Raji (cell line): ENCODE measurements around the gene AHNAK.

Experiments
- POLR2A ChIP-seq: IDR thresholded peaks from 2 replicates; pipeline ENCODE4 v1.6.1; 2011; ENCODE audit warnings: low read depth, low read length, control low read depth; ENCODE audit not compliant: insufficient read depth

Gene AHNAK

DNA sequence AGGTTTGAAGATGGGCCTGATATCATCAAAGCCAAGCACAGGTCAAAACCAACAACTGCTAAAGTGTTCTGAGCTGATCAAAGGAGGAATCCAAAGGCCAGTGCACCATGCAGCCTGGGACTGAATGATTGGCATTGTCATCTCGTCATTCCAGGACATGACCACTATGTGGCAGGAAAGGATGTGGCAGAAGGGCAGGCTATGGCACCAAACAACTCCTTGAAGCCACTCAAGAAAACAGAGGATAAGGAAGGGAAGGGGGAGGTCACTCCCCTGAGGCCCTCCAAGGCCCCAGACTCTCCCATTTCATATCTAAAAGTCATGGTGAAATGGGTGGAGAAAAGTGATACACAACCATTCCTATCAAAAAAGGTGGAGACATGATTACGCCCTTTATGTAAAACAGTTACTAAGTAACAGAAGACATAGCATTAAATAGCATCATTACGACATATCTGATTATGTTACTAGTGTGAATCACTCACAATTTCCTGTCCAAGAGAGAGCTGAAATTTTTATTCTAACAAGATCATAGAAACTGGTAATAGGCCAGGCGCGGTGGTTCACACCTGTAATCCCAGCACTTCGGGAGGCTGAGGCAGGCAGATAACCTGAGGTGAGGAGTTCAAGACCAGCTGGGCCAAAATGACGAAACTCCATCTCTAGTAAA lies 49.3 kb downstream of the AHNAK start:
- no peak for TF ChIP-seq POLR2A

DNA sequence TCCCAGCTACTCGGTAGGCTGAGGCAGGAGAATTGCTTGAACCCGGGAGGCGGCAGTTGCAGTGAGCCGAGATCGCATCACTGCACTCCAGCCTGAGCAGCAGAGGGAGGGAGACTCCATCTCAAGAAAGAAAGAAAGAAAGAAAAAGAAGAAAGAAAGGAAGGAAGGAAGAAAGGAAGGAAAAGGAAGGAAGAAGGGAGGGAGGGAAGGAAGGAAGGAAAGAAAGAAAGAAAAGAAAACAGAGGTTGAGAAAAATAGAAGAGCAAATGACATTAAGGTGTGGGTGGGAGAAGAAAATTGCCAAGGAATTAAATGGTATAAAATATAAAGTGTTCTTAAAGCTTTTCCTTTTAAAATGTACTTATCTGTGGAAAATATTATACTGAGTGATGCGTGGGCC lies 49.9 kb downstream of the AHNAK start:
- TF ChIP-seq POLR2A, result no peak

DNA sequence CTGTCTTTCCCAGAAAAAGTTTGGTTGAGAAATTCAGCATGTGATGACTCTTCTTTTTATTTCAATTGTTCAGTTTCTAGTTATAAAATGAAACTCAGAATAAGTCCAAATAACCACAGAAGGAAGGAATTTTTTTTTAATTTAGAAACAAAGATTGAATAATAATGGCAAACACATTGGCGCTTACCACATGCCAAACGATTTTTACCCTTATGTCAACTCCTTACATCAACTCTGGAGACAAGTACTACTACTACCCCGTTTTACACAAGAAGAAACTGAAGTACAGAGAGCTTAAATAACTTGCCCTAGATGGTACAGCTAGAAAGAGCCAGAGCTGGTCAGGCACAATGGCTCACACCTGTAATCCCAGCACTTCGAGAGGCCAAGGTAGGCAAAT lies 52.4 kb downstream of the AHNAK start:
- no peak for TF ChIP-seq POLR2A

DNA sequence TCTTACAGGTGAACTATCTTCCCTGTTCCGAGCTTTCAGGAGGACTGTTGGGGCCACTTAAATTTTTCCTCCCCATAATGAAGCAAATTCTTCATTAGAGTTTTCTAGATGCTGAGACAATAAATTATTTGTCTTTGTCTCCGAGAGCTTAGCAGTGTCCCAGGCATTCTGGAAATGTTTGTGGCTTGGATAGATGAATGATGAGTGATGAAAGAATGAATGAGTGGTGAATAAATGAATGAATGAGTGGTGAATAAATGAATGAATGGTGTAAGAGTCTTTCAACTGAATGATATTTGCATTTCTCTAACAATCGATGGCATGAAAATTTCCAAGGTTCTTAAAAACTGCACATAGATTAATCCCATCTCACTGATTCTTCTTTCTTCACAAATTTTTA lies 52.8 kb downstream of the AHNAK start:
- no peak for TF ChIP-seq POLR2A

GRCh38 chr11:62492586-62492985 lies 54.0 kb downstream of the AHNAK start:
- TF ChIP-seq POLR2A, result no peak

DNA sequence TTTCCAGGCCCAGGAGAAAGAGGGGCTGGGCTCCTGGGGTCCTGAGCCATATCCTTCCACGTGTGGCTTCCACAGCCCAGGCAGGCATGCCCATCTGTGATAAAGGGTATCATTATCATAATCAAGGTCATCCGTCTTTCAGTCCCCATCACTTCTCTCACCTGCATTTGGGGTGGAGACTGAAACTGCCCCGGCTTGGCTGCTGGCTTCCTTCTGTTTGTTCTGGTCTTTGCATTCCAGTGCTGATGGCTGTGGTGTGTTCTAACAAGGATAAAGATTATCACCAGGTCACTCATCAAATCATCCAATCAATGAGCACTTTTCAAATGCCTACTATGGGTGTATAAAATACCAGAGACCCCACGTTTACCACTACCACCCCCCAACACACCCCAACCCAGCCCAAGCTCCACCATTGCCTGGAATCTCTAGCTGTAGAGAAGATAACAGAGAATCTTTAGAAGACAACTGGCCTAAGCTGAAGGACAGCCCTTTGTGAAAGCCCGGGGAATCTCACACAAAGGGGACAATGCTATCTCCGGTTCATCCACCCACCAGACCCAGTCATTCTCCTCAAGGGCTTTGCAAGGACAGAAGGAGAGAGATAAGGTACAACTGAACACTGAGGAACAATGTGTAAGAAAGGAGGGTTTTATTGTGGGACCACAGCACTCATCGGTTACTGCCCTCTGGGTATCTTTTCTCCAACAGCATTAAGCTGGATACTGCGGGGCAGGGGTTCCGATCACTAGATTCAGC lies 54.9 kb downstream of the AHNAK start:
- TF ChIP-seq POLR2A, result no peak

- TF ChIP-seq POLR2A, result no peak
Observed at GRCh38 chr11:62489204-62489603, 57.4 kb downstream of the AHNAK start.

DNA sequence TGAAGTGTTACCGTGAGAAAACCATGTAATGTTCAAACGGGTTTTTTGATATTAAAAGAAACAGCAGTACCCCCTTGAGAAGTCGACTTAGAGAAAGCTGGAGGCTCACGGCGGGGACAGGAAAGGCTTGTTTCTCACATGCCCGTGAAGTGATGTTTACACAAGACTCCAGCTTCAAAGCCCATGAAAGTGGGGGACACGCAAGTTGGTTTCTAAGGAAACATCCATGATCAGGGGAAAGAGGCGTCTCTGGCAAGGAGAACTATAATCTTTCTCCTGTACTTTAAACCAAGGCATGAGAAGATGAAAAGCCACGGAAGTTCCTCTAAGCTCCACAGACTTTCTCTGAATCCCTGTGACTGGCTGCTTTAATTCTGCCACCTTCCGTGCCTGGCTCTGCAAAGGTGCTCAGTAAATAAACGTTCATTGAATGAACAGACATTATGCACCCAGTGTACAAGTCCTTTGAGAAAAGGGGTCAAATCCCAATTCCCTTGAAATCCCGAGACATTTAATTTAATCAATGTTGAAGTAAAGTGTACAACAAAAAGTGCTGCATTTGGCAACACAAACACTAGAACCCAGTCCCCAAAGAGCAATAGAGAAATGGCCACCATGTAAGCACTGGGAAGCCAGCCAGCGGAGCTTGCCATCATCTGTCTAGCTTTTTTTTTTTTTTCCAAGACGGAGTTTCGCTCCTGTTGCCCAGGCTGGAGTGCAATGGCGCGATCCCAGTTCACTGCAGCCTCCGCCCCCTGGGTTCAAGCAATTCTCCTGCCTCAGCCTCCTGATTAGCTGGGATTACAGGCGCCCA lies 58.7 kb downstream of the AHNAK start:
- TF ChIP-seq POLR2A, result no peak

DNA sequence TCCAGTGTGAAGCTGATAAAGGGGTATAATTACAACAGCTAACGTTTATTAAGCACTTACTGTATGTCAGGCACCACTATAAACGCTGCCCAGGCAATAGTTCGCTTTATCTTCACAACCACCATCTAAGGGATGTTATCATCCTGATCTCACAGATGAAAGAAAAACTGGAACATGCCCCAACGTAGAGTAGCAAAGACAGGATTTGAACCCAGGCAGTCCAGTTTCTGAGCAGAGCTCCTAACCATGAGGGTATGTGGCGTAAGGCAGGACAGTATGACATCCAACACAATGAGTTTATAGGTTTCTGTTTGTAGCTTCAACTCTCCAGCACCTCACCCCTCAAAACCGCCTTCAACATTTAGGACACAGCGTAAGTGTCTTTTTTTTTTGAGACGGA lies 59.5 kb downstream of the AHNAK start:
- no peak for TF ChIP-seq POLR2A

DNA sequence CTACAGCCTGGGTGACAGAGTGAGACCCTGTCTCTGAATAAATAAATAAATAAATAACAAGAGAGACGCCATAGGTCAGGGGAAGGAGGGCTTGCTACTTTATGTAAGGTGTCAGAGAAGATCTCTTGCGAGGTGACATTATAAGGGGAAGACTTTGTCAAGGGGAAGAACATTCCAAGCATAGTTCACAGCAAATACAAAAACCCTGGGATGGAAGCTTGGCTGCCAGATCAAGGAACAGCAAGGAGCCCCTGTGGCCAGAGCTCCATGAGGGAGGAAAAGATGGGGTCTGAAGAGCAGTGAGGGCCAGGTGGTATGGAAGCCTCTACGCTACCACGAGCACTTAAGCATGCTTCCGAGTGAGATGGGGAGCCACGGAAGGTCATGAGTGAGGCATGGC lies 62.3 kb downstream of the AHNAK start:
- TF ChIP-seq POLR2A, result no peak

DNA sequence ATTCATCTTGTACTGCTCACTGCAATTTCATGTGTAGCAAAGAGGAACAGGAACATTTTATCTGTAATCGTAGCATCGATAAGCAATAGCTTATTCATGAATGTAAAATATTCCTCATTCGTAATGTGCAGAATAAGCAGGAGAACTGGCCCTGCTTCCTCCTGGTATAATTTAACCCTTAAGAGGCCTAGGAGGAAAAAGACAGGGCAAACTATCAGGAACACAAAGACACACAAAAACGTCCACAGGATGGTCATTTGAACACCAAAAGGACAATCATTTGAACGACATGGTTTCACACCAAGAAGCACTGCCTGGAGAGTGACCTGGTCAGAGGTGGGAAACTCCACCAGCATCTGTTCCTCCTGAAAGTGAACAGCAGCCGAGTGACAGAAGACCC lies 63.9 kb downstream of the AHNAK start:
- TF ChIP-seq POLR2A, result no peak

GRCh38 chr11:62479631-62480201 lies 66.9 kb downstream of the AHNAK start:
- no peak for TF ChIP-seq POLR2A

DNA sequence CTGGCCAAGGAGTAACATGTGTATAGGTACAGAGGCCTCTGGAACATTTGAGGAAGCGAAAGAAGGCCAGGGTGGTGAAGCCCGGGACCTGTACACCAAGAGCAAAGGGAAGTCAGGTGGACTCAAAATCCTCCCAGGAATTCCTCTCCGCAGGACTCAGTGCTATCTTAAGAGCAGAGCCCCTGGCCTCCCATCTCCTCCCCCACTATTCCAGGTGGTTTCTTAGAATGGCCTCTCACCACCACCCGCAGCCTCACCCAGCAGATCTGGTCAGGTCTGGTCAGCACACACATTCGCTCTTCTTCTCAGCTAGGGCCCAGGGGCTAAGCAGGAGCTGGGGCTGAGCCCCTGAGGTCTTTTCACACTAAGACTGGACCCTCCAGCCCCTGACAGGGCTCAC lies 68.7 kb downstream of the AHNAK start:
- no peak for TF ChIP-seq POLR2A

GRCh38 chr11:62472063-62472884 lies 74.3 kb downstream of the AHNAK start:
- TF ChIP-seq POLR2A, result no peak

GRCh38 chr11:62471603-62472002 lies 75.0 kb downstream of the AHNAK start:
- TF ChIP-seq POLR2A, result no peak
